Stimulated activated CD8-positive, alpha-beta memory T cell treated with anti-CD3 and anti-CD28 coated beads, Interleukin-4, amount 100 ng/mL, for 24 hours (primary cell): ENCODE measurements around the gene ADNP.

Source experiments
- DNase-seq: peaks from one replicate; pipeline ENCODE4 v3.0.0-alpha.2; 2020; ENCODE audit warnings: low read depth

Gene ADNP

DNA sequence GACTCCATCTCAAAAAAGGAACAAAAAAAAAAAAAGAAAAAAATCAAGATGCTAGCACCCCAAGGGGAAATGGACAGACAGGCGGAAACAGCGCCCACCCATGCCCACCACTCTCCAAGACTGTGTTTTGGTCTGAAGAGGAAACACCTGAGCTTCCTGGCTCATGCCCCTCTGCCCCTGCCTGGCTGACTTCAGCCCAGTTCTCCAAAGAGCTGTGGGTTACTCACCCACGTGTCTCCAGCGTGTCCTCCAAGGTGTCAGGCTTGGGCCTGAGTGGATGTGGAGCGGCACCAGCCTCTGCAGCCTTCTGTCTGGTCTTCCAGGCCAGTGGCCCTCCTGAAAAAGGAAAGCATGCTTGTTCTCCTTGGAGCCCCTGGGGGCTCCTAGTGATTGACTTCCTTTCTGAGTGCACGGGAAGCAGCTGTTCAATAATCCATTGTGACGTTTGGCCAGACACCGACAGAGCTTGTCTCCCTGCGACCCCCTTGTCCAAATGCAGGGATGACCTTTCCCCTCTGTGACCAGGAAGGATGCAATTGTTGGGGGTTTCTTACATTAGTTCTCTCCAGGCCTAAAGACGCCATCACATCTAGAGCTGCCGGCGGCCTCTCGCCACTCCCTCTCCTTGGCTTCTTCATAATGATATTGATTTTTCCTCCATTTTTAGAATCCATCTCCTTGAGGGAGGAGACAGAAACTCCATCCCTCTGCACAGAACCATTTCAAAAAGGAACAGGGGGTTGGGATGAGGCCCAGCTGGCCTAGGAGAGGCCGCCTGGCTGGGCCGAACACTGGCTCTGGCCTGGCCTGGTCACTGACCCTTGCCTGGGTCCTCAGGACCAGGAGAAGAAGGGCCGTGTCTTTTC lies 58.4 kb downstream of the ADNP start:
- no peak for DNase-seq

DNA sequence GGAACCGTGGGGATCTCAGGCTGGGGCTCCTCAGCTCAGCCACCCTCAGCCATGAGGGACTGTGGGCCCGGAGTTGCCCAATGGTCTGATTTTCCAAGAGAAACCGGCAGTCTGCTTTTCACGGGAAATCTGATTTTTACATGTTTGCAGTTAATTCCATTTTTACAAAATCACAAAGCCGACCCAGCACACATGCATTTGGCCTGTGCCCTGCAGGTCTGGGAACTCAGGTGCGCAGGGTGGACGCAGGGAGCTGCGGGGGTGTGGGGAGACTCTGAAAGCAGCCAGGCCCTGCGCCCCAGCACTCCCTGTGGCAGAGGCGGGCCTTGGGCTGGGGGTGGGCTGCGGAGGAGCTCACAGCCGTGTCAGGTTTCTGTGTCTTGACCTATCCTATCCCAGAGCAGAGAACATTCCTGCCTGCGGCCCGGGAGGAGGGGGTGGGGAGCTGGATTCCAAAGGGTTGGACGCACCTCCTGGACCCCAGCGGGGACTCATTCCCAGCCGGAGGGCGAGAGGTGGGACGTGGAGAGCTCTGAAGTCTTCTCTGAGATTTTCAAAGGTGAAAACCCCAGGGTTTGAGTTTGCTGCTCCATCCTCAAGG lies 60.6 kb downstream of the ADNP start:
- no peak for DNase-seq

GRCh38 chr20:50868509-50869495 lies 62.4 kb downstream of the ADNP start:
- no peak for DNase-seq

DNA sequence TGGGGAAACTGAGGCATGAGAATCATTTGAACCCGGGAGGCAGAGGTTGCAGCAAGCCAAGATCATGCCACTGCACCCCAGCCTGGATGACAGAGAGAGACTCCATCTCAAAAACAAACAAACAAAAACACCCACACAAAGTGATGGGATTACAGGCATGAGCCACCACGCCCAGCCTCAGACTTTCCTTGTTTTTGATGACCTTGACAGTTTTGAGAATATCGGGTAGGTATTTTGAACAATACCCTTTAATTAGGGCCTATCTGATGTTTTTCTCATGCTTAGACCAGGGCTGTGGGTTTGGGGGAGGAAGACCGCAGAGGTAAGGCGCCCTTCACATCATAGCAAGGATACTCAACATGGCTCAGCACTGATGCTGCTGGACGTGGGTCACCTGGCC lies 63.4 kb downstream of the ADNP start:
- no peak for DNase-seq

GRCh38 chr20:50866831-50867230 lies 64.4 kb downstream of the ADNP start:
- no peak for DNase-seq

DNA sequence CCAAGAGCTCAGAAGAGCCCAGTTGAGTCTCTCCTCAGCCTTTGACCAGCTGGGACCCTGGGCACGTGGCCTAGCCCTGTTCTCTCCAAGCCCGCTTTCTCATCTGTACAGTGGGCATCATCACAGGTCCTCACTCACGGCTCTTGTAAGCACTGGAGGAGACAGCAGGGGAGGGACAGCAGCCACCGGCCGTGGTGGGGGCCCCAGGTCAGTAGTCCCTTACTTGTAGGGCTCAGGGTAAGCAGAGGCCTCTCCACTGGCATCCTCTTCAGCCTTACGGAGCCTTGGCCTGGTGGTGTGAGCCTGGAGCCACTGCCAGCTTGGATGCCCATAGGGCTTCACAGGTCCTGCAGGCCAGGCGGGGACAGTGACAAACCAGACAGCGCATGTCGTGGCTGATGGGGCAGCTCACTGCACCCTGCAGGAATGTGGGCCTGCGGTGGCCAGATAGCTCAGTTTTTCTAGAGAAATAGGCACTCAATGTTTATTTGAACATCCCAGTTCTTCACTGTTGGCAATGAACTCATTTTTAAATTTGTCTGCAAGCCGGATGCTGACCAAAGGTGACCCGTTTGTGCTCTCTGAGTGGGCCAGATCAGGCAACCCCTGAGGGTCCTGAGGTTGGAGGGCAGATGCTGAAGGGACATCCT lies 65.1 kb downstream of the ADNP start:
- no peak for DNase-seq

GRCh38 chr20:50865591-50865990 lies 65.6 kb downstream of the ADNP start:
- no peak for DNase-seq

- no peak for DNase-seq
These were observed 66.1 kb downstream of the ADNP start for GRCh38 chr20:50865114-50865513.

DNA sequence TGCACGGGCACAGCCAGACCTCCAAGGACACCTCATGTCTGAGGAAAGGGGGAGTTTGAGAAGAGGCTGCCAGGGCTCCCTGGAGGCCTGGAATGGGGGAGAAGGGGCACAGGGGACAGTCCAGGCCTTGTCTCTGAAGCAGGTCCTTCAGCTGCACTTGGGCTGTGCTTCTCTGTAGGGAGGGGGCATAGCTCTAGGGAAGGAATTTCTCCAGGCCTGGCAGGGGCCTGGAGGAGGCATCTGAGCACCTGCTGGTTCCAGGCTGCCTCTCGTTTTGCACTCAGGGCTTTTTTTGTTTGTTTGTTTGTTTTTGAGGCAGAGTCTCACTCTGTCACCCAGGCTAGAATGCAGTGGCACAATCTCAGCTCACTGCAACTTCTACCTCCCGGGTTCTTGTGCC lies 68.7 kb downstream of the ADNP start:
- no peak for DNase-seq

DNA sequence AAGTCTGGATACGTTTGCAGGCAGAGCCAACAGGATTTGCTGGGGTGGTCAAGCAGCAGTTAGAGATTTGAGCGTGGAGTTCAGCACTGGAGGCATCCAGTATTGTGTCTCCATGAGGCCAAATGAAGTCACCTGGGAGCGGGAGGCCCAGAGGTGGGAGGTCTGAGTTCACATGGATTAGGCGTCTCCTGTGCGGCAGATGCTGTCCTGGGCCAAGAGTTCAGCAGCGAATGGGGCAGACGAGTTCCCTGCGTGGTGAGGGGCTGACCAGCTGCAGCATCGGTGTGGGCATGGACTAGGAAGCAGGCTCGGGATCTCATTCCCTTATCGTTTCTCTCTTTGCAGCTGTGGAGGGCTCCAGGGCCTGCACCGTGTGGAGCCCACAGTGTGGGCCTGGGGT lies 70.2 kb downstream of the ADNP start:
- DNase-seq = no peak

DNA sequence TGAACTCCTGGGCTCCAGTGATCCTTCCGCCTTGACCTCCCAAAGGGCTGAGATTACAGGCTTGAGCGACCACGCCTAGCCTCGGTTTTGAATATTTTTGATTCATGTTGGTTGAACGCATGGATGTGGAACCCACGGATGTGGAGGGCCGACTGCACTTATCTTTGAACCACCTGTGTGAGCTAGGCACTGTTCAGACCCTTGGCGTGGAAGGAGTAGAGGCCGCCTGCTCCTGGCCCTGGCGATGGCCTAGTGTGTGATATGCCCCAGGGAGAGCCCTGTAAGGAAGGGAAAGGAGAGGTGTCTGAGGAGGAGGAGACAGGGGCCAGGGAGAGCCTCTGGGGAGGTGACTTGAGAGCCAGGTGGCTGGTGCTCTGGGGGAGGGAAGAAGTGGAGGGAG lies 72.1 kb downstream of the ADNP start:
- DNase-seq = no peak

- no peak for DNase-seq
These were observed 72.7 kb downstream of the ADNP start for GRCh38 chr20:50858525-50858924.

DNA sequence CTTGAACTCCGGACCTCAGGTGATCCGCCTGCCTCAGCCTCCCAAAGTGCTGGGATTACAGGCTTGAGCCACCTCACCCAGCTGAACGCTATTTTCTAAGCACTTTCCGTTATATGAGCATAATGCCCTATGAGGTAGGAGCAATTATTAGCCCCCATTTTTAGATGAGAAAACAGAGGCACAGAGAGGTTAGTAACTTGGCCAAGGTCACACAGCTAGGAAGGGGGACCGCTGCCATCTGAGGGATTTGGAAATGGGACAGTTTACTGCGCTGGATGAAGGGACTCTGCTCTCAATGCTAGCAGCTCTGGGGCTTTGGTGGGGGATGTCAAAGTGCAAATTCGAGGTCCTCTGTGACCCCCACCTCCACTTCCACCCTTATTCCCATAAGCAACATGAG lies 73.9 kb downstream of the ADNP start:
- no peak for DNase-seq

DNA sequence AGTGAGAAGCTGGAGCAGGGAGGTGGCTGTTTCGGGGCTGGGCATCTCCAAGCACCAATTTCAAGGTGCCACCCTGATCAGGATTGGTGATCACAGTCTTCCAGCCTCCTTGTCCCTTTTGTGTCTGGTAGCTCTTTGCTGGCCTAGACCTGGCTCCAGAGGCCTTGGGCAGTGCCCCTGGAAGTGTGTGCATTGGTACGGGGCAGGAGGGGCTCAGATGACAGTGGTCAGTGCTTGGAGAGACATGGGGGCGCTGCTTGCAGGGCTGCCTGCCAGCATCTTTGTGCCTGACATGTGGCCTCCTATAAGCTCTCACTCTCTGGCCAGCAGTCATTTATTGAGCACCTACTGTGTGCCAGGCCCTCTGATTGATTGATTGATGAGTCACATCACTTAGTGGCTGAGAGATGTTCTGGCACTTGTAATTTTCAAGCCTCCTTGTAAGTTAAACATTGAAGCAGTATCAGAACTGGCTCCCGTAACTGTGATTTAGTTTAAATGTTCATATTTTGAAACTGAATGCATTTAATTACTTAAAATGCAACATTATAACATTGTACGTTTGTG lies 74.7 kb downstream of the ADNP start:
- no peak for DNase-seq

- no peak for DNase-seq
These were observed 75.5 kb downstream of the ADNP start for GRCh38 chr20:50855498-50856474.

- no peak for DNase-seq
These were observed 76.6 kb downstream of the ADNP start for GRCh38 chr20:50854506-50855249.

- no peak for DNase-seq
These were observed 79.2 kb downstream of the ADNP start for GRCh38 chr20:50852085-50852484.

DNA sequence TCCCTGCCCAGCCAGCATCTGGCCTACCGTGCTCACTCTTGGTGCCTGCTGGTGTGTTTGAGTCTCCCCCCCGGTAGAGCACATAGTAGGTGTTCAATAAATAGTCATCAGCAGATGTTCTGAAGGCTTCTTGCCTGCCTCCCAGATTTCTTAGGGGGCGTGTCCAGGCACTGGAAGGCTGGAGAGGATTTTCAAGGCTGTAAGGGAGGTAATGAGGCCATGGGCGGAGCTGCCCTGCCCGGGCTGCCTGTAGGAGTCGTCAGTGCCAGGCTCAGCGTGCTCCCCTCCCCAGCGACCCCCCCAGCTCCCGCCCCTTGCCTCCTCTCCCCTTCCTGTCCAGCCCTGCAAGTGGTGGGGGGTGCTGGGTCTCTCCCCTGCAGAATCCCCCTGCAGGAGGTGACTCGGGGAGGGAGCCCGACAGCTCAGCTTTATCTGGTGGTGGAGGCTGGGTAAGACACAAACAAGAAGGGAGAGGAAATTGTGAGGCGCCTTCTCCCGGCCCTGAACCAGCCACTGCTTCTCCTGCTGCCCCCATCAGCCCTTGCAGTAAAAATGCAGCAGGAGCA lies 80.4 kb downstream of the ADNP start:
- DNase-seq = no peak
